HG03521 (cell line): ENCODE data around the gene KLK13.

ENCODE experiments used
- ATAC-seq: cut with Tn5 transposase; IDR thresholded peaks from one replicate; pipeline ENCODE4 v1.9.1; 2021; ENCODE audit warnings: mild to moderate bottlenecking, moderate library complexity; ENCODE audit not compliant: unreplicated experiment

KLK13 gene, protein sequence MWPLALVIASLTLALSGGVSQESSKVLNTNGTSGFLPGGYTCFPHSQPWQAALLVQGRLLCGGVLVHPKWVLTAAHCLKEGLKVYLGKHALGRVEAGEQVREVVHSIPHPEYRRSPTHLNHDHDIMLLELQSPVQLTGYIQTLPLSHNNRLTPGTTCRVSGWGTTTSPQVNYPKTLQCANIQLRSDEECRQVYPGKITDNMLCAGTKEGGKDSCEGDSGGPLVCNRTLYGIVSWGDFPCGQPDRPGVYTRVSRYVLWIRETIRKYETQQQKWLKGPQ

DNA sequence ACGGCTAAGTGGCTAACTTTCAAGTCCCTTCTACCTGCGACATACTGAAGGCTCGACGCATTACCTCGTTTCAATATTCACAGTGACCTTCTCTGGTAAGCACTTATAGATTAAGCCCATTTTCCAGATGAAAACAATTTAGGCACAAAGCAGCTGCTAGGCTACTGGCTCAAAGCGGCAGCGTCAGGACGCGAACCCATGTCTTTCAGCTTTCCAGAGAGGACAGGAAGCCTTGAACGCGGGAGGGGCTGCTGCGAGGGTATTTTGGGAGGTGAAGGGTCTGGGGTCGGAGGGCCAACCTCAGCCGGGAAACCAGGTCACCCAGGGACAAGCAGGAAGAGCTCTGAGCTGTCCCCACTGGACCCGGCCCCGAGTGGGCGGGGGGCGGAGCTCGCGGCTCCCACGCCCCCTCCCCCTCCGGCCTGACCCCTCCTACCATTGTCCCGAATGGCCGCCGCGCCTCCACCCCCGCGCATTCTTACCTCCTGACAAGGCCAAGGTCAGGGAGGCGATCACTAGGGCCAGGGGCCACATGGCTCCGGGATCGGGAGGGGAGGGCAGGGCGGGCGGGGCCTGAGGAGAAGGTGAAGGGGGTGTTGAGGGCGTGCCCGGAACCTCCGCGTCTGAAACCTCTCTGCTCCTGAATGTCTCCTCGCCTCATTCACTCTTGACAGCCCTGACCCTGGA lies at the start of gene KLK13:
Gene KLK13, minus strand, starts transcription at position 559 of the 687 bp plus-strand sequence. Its CDS starts 25 bp downstream, at position 534.
- no peak for ATAC-seq

DNA sequence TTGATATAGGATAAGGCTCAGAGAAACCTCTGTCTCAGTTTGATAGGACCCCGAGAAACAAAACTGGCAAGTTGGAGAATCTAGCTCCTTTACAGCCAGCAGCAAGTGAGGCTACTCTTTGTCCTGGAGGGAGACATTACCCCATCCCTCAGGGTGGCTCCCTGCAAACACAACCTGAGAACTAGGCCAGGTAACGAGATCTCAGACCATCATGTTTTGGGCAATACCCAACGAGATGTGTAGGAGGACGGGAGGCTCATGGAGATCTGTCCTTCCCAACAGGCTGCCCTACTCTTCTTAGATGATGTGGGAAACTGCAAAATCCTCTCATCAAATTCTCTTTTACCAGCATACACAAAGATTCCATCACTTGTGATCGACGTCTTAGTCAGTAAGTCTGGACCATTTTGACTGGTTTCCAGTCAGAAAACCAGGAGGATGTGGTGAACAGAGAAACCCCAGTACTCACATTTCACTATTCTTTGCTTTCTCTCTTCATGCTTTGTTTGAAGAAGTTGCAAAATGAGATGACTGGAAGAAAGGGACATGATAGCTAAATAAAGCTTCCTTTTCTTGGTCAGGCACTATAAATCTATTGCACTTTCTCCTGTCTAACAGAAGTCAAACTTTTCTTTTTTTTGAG lies 49.3 kb upstream of the KLK13 start:
- no peak for ATAC-seq

DNA sequence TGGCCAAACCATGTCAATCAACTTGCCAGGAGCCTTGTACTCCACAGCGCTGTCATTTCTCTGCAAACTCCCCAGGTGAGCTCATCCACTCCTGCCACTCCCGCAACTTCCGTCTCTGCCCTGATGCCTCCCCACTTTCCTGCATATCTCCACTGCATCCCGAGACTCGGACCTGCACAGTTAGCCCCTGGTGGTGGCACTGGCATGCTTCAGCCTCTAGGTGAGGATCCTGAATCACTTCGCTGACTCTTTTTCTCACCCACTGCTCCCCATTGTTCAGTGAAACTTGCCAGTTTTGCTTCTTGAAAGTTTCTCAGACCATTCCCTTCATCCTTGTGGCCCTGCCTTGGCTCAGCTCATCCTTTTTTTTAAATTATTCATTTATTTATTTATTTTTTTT lies 46.7 kb upstream of the KLK13 start:
- ATAC-seq = no peak

DNA sequence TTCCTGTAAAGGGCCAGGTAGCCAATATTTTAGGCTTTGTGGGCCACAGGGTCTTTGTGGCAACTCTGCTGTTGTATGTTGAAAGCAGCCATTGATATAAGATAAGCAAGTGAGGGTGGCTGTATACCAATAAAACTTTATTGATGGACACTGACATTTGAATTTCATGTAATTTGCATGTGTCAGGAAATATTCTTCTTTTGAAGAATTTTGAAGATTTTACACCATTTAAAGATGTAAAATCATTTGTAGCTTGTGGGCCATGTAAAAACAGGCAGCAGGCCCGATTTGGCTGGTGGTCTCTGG lies 45.7 kb upstream of the KLK13 start:
- no peak for ATAC-seq

DNA sequence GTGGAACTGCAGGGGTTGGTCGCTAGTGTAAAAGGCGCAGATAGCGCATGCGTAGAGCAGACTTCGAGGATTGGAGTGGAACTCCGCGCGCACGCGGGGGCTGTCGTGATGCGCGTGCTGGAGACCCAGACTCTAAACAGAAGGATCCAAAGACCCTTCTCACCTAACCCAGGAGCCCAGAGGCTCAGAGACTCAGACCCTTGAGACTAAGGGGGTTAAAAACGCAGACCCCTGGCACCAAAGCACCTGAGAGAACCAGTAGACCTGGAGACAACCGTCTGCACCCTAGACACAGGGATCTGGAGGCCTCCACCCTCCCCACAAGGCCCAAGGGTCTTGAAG lies 43.9 kb upstream of the KLK13 start:
- ATAC-seq = peak; percentile 23

DNA sequence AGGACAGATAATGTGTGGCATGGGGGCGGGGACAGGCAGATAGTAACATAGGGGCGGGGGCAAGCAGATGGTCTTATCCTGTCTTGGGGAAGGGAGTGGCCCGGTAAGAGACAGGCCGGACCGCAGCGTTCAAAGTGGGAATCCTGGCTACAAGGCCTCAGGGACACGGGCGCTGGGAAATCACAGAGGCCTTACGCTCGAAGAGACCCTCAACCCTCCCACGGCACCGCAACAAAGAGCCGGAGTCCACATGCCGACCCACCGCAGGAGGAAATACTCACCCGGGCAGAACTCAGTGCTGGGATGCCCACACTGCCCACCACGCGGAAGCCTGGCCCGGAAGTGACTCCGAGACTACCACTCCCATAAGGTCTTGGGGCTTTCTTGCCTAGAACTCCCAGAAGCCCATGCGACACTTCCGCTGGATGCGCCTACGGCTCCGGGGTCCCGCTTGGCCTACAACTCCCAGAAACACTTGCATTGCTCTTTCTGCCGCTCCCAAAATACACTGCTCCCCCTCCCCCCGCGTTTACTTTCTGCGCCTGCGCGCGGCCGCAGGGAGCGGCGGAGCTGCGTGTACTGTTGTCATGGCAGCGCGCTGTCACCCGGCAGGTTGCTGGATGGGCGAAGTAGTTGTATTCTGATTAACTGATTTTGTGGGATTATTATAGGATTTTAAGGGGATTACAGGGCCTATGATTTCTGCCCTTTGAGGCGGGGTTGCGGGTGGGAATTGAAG lies 43.3 kb upstream of the KLK13 start, which contains the start of gene CTU1:
Gene CTU1, minus strand, starts transcription at position 344 of the 739 bp plus-strand sequence. CDS start 3,840 bp downstream, outside the sequence.
- peak; percentile 95 for ATAC-seq

DNA sequence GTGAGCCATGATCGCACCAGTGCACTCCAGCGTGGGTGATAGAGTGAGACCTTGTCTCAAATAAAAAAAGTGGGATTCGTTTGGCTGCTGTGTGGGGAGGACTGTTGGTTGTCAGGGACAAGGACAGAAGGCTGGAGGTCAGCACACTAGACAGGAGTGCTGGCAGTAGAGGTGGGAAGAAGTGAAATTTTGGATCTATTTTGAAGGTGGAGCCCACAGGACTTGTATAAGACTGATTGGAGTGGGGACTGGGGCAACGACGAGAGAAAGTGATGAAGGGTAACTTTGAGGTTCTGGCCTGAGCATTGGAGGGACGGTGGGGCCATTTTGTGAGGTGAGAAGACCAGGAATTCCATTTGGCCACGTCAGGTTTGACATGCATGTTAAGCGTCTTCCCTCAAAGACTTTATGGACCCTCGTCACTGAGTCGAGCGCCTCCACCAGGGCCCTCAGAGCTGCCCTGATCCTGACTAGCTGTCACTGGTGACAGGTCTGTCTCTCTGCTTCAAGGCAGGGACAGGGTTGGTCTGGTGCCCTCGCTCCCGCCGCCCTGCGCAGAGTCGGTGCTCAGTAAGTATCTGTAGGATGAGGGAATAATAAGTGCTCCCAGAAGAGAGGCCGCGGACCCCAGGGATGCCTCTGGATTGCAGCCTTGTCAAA lies 42.6 kb upstream of the KLK13 start:
- peak; percentile 3 for ATAC-seq

DNA sequence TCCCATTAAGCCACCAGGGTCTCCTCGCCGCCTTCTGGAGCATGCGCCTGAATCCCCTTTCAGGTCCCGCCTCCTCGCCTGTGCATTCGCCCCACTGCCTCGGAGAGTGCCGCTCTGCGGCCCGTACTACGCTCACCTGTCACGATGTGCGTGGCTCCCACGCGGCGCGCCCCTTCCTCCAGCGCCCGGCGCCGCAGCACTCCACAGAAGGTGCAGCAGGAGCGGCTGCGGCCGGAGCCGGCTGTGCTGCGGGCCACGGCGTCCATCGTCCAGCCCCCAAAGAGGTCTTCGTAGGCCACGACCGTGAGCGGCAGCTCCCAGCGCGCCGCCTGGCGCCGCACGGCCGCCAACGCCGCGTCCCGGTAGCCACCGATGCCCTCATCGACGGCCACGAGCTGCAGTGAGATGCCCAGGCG lies 39.0 kb upstream of the KLK13 start:
- no peak for ATAC-seq

DNA sequence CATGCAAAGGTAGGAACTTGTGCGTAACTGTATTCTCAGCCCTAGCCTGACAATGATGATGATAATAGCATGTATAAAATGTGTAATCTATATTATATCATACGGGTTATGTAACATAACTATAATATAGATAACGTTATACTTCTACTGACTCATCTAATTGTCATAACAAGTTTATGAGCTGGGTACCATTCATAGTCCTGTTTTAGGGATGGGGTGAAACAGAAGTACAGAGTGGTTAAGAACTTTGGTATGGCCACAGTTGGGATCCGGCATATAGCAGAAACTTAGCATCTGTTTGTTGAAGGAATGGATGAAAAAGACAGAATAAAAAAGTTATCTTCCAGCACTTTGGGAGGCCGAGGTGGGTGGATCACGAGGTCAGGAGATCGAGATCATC lies 38.1 kb upstream of the KLK13 start:
- no peak for ATAC-seq

DNA sequence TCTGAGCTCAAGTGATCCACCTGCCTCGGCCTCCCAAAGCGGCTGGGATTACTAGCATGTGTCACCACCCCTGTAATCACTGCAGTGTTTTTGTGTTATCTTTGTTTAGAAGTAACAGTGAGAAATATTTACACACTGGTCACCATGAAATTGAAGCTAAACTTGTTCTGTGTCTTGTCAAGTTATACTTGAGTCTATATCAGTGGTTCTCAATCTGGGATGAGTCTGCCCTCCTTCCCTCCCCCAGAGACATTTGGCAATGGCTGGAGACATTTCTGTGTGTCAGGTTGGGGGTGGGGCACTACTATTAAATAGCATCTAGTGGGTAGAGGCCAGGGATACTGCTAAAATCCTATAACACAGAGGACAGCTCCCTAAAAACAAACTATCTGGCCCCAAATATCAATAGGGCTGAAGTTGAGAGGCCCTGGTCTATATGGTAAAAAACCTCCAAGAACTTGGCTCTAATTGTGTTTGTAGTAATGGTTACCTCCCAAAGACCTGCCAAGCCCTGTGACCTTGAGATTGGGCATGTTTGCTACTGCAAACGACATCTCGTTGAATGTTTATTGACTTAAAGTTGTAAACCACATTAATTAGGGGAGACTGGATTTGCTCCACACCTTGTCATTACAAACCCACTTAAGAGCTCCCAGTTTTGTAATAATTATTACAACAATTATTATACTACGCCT lies 36.4 kb upstream of the KLK13 start:
- no peak for ATAC-seq

DNA sequence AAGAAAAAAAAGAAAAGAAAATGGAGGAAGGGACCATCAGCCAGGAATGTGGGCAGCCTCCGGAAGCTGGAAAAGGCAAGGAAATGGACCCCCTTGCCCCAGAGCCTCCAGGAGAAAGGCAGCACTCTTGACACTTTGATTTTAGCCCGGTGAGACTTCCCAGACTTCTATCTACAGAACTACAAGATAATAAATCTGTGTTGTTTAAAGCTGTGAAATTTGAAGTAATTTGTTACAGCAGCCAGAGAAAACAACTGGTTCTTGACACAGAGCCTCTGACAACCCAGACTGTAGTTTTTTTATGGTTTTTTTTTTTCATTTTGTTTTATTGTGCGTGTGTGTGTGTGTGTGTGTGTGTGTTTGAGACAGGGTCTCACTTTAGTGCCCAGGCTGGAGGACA lies 35.7 kb upstream of the KLK13 start:
- no peak for ATAC-seq

DNA sequence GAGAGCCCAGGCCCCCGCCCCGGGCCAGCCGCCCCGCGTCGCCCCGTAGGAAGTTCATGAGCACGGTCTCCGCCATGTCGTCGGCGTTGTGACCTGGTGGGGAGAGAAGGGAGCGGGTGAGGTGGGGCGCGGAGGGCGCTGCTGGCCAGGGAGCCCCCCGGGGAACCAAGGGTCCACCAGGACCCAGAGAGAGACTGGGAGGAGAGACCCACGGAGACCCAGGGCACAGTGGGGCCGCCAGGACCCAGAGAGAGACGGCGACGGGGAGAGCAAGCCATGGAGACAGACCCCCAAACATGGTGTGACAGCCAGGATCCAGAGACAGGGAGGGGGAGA lies 34.1 kb upstream of the KLK13 start:
- ATAC-seq = no peak

DNA sequence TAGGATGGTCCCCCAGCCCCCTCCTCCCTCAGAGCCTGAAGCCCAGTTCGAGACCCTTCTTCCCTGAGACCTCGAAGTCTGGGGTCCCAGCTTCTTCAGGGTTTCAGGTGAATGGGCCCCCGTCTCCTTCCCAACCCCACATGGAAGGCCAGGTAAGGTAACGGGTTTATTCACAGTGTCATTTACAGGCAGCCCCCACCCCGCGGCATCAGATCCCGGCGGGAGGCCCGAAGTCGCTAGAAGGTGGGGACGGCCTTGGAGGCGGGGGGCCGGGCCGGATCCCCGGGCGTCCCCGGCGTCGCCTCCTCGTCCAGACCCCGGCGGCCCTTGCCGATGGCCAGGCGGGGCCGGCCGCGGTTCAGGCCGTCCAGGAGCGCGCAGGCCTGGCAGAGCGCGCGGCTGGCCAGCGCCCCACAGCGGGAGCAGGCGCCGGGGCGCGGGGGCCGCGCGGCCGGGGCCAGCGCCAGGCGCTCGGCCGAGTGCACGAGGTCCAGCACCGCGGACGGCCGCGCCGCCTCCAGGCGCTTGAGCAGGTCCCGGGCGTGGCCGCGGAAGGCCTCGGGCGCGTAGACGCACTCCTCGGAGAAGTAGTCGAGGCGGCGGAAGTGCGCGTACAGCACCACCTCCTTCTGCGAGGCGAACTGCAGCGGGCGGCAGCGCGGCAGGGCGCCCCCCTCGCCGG lies 33.6 kb upstream of the KLK13 start:
- no peak for ATAC-seq

DNA sequence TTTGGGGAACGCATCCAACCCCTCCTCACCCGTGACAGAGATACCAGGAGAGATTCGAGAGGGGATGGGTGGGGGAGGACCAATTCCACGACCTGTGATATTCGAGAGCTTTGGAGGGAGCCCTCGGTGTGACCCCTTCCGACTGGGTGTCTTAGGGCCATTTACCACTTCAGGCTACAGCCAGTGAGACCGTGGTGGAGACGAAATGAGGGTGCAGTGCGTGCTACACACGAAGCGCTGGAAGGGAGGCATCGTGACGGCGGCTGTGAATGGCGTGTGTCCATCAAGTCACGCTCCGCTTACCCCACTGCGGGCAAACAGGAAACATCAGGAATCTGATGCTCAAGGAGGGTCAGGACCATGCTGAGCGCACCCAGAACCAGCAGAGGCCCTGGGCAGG lies 32.9 kb upstream of the KLK13 start:
- no peak for ATAC-seq

DNA sequence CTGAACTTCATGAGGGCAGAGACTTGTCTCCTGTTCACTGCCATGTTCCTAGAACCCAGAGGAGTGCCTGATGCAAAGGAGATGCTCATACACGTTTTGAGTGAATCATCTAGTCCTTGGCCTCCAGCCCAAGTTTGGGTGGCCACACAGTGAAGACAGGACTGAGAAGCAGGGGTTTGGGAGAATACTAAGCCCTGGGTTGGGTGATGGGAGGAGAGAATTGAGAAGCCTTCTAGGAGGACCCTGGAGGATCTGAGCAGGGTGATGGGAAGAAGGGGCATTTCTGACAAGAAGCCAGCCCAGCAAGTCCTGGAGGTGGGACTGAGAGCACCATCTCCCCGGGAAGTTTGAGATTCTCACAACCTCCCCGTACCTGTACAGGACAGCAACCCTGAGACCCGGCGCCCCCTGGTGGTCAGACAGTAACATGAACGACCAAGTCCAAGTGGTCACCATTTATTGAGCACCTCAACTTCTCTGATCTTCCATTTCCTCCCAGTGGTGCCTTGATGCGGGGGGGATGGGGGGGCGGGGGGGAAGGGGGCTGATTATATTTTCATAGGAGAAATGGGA lies 32.4 kb upstream of the KLK13 start:
- ATAC-seq = no peak

DNA sequence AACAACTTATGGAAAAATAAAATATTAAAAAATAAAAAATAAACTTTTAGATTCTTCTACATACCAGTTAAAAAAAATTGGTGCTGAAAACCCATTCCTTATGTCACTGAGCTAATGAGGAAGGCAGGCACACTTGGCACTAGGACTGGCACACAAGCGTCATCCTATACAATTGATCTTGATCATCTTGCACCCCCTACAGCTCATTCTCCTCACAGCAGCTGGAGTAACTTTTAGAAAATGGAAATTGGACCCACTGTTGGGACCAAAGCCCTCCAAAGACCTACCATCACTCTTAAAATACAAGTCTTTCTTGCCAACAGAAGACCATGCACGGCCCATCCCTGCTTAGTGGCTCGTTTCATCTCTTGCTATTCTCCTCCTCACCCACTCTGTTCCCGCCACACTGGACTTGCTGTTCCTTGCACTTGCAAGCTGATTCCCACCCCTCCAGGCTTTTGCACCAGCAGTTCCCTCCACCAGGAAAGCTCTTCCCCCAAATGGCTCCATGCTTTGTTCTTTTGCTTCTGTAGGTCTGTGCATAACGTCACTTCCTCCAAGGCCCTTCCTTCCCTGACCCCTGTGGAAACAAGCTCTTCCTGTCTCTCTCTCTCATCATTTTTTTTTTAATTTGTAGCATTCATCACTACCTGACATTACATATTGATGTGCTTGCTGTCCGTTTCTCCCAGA lies 31.7 kb upstream of the KLK13 start:
- ATAC-seq = no peak

DNA sequence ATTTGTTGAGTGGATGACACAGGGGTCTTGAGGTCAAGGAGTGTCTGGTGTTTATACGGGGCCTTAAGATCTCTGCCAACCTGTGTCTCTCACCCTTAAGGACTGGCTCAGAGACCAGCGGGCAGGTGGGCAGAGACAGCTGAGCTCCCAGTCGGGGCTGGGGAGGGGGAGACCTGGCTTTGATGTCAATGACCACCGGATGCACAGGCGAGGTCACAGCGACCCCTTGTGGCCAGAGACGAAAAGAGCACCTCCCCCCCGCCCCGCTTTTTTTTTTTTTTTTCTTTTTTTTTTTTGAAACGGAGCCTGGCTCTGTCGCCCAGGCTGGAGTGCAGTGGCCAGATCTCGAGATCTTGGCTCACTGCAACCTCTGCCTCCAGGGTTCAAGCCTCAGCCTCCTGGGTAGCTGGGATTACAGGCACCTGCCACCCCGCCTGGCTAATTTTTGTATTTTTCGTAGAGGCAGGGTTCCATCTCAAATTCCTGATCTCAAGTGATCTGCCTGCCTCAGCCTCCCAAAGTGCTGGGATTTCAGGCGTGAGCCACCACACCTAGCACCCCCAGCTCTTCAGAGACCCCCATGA lies 29.9 kb upstream of the KLK13 start:
- no peak for ATAC-seq

DNA sequence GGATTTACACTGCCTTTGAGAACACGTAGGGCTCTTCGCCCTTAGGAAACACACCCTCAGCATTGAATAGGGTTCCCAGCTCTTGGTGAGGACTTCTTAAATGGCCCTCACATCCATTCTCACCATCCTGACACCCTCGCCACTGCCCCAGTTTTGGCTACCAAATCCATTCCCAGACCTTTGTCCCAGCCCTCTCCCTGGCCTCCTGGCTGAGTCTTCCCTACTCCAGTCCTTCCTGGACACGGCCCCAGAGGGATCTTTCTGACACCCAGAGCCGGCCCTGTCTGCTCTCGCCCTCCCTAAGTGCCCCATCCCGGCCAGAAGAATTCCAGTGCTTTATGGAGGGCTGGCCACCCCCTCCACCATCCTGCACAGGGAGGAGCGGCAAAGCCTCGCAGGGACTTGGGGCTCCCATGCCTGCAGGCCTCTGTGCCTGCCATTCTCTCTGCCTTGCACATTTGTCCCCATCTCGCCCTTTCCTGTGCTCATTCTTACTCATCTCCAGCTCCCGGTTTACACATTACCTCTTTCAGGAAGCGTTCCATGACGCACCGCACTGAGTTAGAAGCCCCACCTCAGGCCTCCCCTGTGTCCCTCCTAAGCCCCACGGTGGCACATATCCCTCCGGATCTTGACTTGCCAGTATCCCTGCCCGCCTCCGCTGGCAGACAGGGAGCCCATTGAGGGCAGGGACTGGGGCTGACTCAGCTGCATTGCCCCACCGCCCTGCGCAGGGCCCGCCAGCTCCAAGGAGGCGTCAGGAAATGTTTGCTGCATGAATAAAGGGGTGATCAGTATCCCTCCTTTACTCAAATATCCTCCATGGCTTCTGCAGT lies 28.8 kb upstream of the KLK13 start:
- ATAC-seq = no peak
